ENCODE measurements around the gene RTN4R. TPM values are rescaled to one million over a fixed set of nuclear protein-coding genes. Genes with fewer than 3 reads are reported as not detected.

Gene RTN4R
- total and polyA plus RNA-seq, 12 donors: 0.35 to 18.8 (median 1.1) TPM

DNA sequence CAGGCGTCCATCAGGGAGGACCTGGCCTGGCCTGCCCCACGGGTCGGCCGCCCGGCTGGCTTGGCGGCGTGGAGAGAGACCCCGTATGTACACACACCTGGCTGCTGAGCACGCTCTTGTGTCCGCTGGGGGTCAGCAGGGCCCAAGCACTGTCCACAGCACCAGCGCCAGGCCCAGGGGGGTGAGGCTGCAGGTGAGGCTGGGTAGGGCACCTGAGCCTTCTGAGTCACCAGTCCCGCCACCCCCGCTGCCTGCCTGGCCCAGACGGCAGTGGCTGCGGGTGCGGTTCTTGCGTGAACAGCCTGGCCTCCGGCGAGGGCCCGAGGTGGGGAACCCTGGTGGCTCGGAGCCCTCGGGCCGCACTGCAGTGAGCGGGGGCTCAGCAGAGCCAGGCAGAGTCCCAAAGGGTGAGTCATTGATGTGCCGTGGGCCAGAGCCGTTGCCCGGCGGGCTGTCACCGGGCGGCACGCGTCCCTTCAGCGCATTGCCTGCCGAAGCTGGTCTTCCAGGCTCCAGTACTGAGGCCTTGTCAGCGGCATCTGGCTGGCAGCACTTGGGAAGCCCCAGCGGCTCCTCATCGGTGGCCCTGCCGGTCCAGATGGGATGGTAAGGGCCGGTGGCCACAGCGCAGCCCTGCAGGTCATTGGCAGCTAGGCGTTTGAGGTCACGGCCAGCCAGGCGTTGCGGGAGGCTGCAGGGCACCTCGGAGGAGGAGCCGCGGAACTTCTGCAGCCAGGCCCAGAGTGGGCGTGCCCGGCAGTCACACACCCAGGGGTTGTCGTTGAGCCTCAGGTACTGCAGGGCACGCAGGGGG is 26.3 kb downstream of the RTN4R start:
- no peaks in the 10 kb centered on the region for H3K4me1 ChIP-seq (replicated peaks in 1 of 2)
- DNase-seq: no peak
- H3K9me3 ChIP-seq (replicated peaks in 1 of 3): no peaks in the 10 kb centered on the region
- no peaks in the 10 kb centered on the region for H3K27me3 ChIP-seq
- H3K27ac ChIP-seq: no peak overlapping the region
- intact Hi-C loops (cut with DNase I): no loop called here
- TF ChIP-seq, protein P1, sequence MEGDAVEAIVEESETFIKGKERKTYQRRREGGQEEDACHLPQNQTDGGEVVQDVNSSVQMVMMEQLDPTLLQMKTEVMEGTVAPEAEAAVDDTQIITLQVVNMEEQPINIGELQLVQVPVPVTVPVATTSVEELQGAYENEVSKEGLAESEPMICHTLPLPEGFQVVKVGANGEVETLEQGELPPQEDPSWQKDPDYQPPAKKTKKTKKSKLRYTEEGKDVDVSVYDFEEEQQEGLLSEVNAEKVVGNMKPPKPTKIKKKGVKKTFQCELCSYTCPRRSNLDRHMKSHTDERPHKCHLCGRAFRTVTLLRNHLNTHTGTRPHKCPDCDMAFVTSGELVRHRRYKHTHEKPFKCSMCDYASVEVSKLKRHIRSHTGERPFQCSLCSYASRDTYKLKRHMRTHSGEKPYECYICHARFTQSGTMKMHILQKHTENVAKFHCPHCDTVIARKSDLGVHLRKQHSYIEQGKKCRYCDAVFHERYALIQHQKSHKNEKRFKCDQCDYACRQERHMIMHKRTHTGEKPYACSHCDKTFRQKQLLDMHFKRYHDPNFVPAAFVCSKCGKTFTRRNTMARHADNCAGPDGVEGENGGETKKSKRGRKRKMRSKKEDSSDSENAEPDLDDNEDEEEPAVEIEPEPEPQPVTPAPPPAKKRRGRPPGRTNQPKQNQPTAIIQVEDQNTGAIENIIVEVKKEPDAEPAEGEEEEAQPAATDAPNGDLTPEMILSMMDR (IDR thresholded peaks at IDR 0.05): no peak
- TF ChIP-seq POLR2A (IDR thresholded peaks at IDR 0.05): no peak
- no peaks in the 10 kb centered on the region for H3K36me3 ChIP-seq (replicated peaks in 1 of 2)
- 93 to 97% (median 94%) methylated on average over 5 to 51 of the region's 51 CpGs for WGBS, 4 donors
- H3K4me3 ChIP-seq: no peak overlapping the region

DNA sequence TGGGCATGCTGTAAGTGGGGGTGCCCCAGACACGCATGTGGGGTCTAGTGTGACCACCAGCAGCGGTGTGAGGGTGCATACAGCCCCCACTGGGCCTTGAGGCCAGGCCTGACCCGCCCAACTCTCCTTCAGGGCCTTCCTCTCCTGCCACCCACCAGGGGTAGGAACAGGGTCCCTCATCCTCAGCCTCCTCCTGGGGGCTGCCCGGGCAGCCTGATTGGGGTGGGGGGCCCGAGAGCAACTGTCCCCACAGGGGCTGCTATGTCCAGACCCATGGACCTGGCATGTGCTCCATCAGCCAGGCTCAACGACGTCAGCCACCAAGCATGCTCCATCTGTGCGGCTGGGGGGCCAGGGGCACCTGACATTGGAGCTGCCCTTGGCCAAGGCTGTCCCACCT is 27.2 kb downstream of the RTN4R start:
- no peaks in the 10 kb centered on the region for H3K9me3 ChIP-seq (replicated peaks in 1 of 3)
- TF ChIP-seq POLR2A (IDR thresholded peaks at IDR 0.05): no peak
- TF ChIP-seq, protein P1 (IDR thresholded peaks at IDR 0.05): no peak
- no peaks in the 10 kb centered on the region for H3K4me1 ChIP-seq (replicated peaks in 1 of 2)
- H3K4me3 ChIP-seq: no peak overlapping the region
- no peak overlapping the region for H3K27ac ChIP-seq
- H3K27me3 ChIP-seq: no peaks in the 10 kb centered on the region
- intact Hi-C loops (cut with DNase I): no loop called here
- no peak for DNase-seq
- 90 to 100% (median 95%) methylated on average over 3 to 8 of the region's 8 CpGs for WGBS, 4 donors
- H3K36me3 ChIP-seq (replicated peaks in 1 of 2): no peaks in the 10 kb centered on the region

DNA sequence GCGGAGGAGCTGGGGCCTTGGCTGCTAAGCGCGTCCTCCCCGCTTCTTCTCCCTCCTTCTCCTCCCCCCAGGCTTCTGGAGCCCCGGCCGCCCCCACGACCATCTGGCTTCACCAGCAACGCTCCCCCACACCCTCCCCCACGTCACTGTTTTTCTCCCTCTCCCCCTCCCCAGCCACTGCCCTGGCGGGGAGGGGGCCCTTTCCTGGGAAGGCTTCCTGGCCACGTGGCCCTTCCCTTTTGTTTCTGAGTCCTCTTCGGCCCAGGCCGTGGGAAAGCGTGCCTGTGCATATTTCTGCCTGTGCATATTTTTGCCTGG is 27.7 kb downstream of the RTN4R start:
- intact Hi-C loops (cut with DNase I): no loop called here
- WGBS, 4 donors: 53 to 75% (median 64%) methylated on average over 13 to 14 of the region's 14 CpGs
- H3K4me3 ChIP-seq: no peak overlapping the region
- H3K4me1 ChIP-seq (replicated peaks in 1 of 2): no peaks in the 10 kb centered on the region
- DNase-seq: no peak
- no peak overlapping the region for H3K27ac ChIP-seq
- H3K27me3 ChIP-seq: no peaks in the 10 kb centered on the region
- no peaks in the 10 kb centered on the region for H3K36me3 ChIP-seq (replicated peaks in 1 of 2)
- TF ChIP-seq, protein P1 (IDR thresholded peaks at IDR 0.05): no peak
- no peak for TF ChIP-seq POLR2A (IDR thresholded peaks at IDR 0.05)
- no peaks in the 10 kb centered on the region for H3K9me3 ChIP-seq (replicated peaks in 1 of 3)

DNA sequence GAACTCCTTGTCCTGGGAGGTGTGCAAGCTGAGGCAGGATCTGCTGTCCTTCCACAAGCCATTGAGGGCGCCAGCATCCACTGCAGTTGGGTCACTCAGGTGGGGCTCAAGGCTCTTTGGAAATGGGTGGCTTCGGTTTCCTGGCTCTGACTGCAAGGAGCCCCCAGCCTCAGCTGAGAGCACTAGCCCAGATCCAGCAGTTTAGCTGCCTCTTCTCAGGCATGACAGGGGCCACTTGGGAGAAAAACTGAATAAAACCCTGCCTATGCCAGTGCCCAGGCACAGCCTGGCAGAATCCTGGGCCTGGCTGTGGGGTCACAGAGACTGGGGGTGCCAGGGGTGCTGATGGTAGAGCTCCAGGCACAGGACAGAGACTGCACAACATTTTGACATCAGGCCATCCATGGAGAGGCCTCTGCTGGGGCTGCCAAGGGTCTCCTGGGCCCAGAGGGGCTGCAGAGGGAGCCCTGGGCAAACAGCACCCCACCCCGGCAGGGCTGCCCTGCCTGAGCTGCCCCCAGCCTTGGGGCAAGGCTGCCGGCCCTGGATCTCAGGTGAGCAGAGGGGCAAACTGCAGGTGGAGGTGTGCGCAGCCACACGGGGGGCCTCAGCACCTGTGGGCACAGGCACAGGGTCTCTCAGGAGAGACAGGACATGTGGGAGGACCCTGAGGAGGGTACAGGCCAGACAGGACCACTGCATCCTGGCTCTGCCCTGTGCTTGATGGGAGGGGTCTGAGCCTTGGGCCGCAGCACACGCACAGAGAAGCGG is 28.3 kb downstream of the RTN4R start:
- intact Hi-C loops (cut with DNase I): no loop called here
- no peak overlapping the region for H3K4me3 ChIP-seq
- no peaks in the 10 kb centered on the region for H3K36me3 ChIP-seq (replicated peaks in 1 of 2)
- no peaks in the 10 kb centered on the region for H3K27me3 ChIP-seq
- WGBS, 4 donors: 68 to 86% (median 76%) methylated on average over 4 to 9 of the region's 9 CpGs
- no peak for DNase-seq
- H3K9me3 ChIP-seq (replicated peaks in 1 of 3): no peaks in the 10 kb centered on the region
- TF ChIP-seq, protein P1 (IDR thresholded peaks at IDR 0.05): no peak
- TF ChIP-seq POLR2A (IDR thresholded peaks at IDR 0.05): no peak
- H3K27ac ChIP-seq: no peak overlapping the region
- H3K4me1 ChIP-seq (replicated peaks in 1 of 2): no peaks in the 10 kb centered on the region

Data from adrenal gland (tissue), 12 donors.